CD14-positive monocyte (primary cell): ENCODE measurements around the gene MGAT5. TPM values are rescaled to one million over a fixed set of nuclear protein-coding genes. Genes with fewer than 3 reads are reported as not detected.

ENCODE experiments used
- DNase-seq, 3 donors: peaks; one replicate each; pipeline ENCODE4 v3.0.0-alpha.2; 2011 to 2022
- H2AFZ ChIP-seq: 2 replicates; pipeline ENCODE4 v1.6.0; 2012; ENCODE audit warnings: mild to moderate bottlenecking, low read depth, low read length, inconsistent platforms; ENCODE audit not compliant: insufficient read depth, poor library complexity, severe bottlenecking
- H3K27ac ChIP-seq, 2 donors: 1 replicate in 1 of 2; 2 replicates in 1 of 2; pipeline ENCODE4 v1.5.1; 2012 to 2013; ENCODE audit warnings: low read length in 2 of 2, control low read depth in 1 of 2, inconsistent platforms in 1 of 2, low read depth in 1 of 2, mild to moderate bottlenecking in 1 of 2
- H3K27me3 ChIP-seq, 2 donors: one replicate each; pipeline versions ENCODE4 v1.6.0 to v1.6.1; 2011 to 2013; ENCODE audit warnings: low read length in 2 of 2; ENCODE audit not compliant: control insufficient read depth in 2 of 2, insufficient read depth in 2 of 2
- H3K36me3 ChIP-seq, 2 donors: replicated peaks in 1 of 2; 1 replicate in 1 of 2; 2 replicates in 1 of 2; pipeline versions ENCODE4 v1.5.1 to v1.6.1; 2012 to 2013; ENCODE audit warnings: low read length in 2 of 2, control low read depth in 1 of 2, inconsistent platforms in 1 of 2, mild to moderate bottlenecking in 1 of 2; ENCODE audit not compliant: insufficient read depth in 2 of 2, control insufficient read depth in 1 of 2
- H3K4me1 ChIP-seq, 2 donors: 1 replicate in 1 of 2; 2 replicates in 1 of 2; pipeline versions ENCODE4 v1.5.1 to v1.6.1; 2012 to 2013; ENCODE audit warnings: low read length in 2 of 2, control low read depth in 1 of 2, inconsistent platforms in 1 of 2, mild to moderate bottlenecking in 1 of 2, moderate library complexity in 1 of 2; ENCODE audit not compliant: insufficient read depth in 2 of 2, control insufficient read depth in 1 of 2
- H3K4me2 ChIP-seq: replicated peaks from 2 replicates; pipeline ENCODE3; 2012; ENCODE audit warnings: low read length, moderate library complexity, mild to moderate bottlenecking; ENCODE audit not compliant: poor library complexity, severe bottlenecking; ENCODE audit errors: extremely low read depth
- H3K4me3 ChIP-seq, 3 experiments: fragments of 200-600 bp in 1 of 3; sonication (generic) in 1 of 3; replicated peaks in 1 of 3; 1 replicate in 2 of 3; 2 replicates in 1 of 3; pipeline ENCODE4 v1.5.1; 2011 to 2013; ENCODE audit warnings: low read length in 3 of 3, mild to moderate bottlenecking in 3 of 3, control low read depth in 2 of 3, low read depth in 2 of 3, inconsistent platforms in 1 of 3, moderate library complexity in 1 of 3
- H3K79me2 ChIP-seq: 2 replicates; pipeline ENCODE4 v1.6.0; 2012; ENCODE audit warnings: mild to moderate bottlenecking, control low read depth, inconsistent platforms, low read length, moderate library complexity; ENCODE audit not compliant: insufficient read depth
- H3K9ac ChIP-seq: 2 replicates; pipeline ENCODE4 v1.6.0; 2017; ENCODE audit warnings: low read length, mild to moderate bottlenecking; ENCODE audit not compliant: insufficient read depth, poor library complexity, severe bottlenecking
- H3K9me3 ChIP-seq, 2 donors: replicated peaks in 1 of 2; 1 replicate in 1 of 2; 2 replicates in 1 of 2; pipeline versions ENCODE4 v1.5.1 to v1.6.1; 2012 to 2013; ENCODE audit warnings: low read length in 2 of 2, control low read depth in 1 of 2; ENCODE audit not compliant: control insufficient read depth in 1 of 2, insufficient read depth in 1 of 2
- H4K20me1 ChIP-seq: 2 replicates; pipeline ENCODE4 v1.6.0; 2012; ENCODE audit warnings: mild to moderate bottlenecking, low read length, control low read depth, moderate library complexity; ENCODE audit not compliant: insufficient read depth
- H3K27ac Mint-ChIP-seq, 7 donors: one replicate each; pipeline ENCODE4 v1.8.0; 2020; ENCODE audit warnings: mild to moderate bottlenecking in 7 of 7, mixed read lengths in 7 of 7, moderate library complexity in 6 of 7, inconsistent platforms in 2 of 7
- H3K27me3 Mint-ChIP-seq, 3 donors: one replicate each; pipeline ENCODE4 v1.8.0; 2021 to 2022; ENCODE audit warnings: low read depth in 3 of 3, mild to moderate bottlenecking in 3 of 3, mixed read lengths in 3 of 3, moderate library complexity in 3 of 3, inconsistent platforms in 1 of 3
- H3K36me3 Mint-ChIP-seq, 2 donors: one replicate each; pipeline ENCODE4 v1.8.0; 2020; ENCODE audit warnings: mixed read lengths in 2 of 2, inconsistent platforms in 1 of 2, mild to moderate bottlenecking in 1 of 2
- H3K4me1 Mint-ChIP-seq: one replicate; pipeline ENCODE4 v1.8.0; 2020; ENCODE audit warnings: mild to moderate bottlenecking, mixed read lengths
- H3K4me3 Mint-ChIP-seq, 2 donors: one replicate each; pipeline ENCODE4 v1.8.0; 2020; ENCODE audit warnings: mild to moderate bottlenecking in 2 of 2, mixed read lengths in 2 of 2, moderate library complexity in 1 of 2
- H3K9me3 Mint-ChIP-seq, 7 donors: one replicate each; pipeline ENCODE4 v1.8.0; 2020 to 2022; ENCODE audit warnings: mixed read lengths in 7 of 7, mild to moderate bottlenecking in 6 of 7, moderate library complexity in 6 of 7, inconsistent platforms in 2 of 7
- CTCF ChIP-seq: fragments of 200-600 bp; IDR thresholded peaks from one replicate; pipeline ENCODE4 v1.8.0; 2022; ENCODE audit warnings: antibody characterized with exemption, mild to moderate bottlenecking
- WGBS: methylation state at CpG from one replicate; pipeline ENCODE4 v1.1.5; 2013; ENCODE audit warnings: missing lambda C conversion rate; ENCODE audit not compliant: insufficient coverage; 5-methylcytosine and 5-hydroxymethylcytosine counted together
- intact Hi-C, 2 donors: fragments of 100-400 bp; cut with micrococcal nuclease; formaldehyde crosslinking; loops; one replicate each; pipeline versions ENCODE4 v1.15.0 to v1.15.1; 2023
- polyA plus RNA-seq, 3 donors: library from polyadenylated mRNA; depleted of rRNA in 1 of 3; unstranded in 2 of 3; stranded (reverse) in 1 of 3; fragments of 300-500 nt in 2 of 3; fragments of >200 nt in 1 of 3; fragmentation: Illumina TruSeq in 2 of 3; gene quantifications; 1 replicate in 2 of 3; 2 replicates in 1 of 3; pipeline ENCODE4 v1.2.3, GENCODE V29; 2012 to 2021

The MGAT5 gene
- polyA plus RNA-seq, 3 donors, result 1.9 to 6.6 (median 2.4) TPM

GRCh38 chr2:134232868-134233727 is 20.8 kb upstream of the MGAT5 start:
- TF ChIP-seq CTCF, result no peak
- Mint-ChIP-seq H3K27me3 (no peaks in the 10 kb centered on the region), H3K4me1 (peaks cover 40% of the 10 kb centered on the region), H3K4me3 (no peak overlapping the region), H3K36me3 (no peaks in the 10 kb centered on the region), H3K27ac (peak overlapping the region in 5 of 7 donors; percentile 12 to 68 (median 20)), H3K9me3 (peaks cover 3 to 8% (median 5%) of the 10 kb centered on the region in 7 donors)
- H3K4me1 ChIP-seq, result peaks cover 18 to 24% of the 10 kb centered on the region in 2 donors
- no CpG with 5 or more reads among the region's 2 CpGs for WGBS
- no peak for DNase-seq
- peaks cover 37% of the 10 kb centered on the region for H3K79me2 ChIP-seq
- H3K36me3 ChIP-seq, result no peaks in the 10 kb centered on the region
- H3K9ac ChIP-seq, result no peak overlapping the region
- H4K20me1 ChIP-seq, result peaks cover 19% of the 10 kb centered on the region
- peak overlapping the region in 1 of 2 donors; percentile 6 for H3K27ac ChIP-seq
- no peak overlapping the region for H3K4me2 ChIP-seq
- no peak overlapping the region for H3K4me3 ChIP-seq
- no peaks in the 10 kb centered on the region for H3K27me3 ChIP-seq
- intact Hi-C loops, result no loop called here
- H3K9me3 ChIP-seq, result peaks cover 4 to 5% of the 10 kb centered on the region in 2 donors
- no peak overlapping the region for H2AFZ ChIP-seq

GRCh38 chr2:134233728-134234136 is 20.1 kb upstream of the MGAT5 start:
- no peak for TF ChIP-seq CTCF
- intact Hi-C loops, result no loop called here
- H3K9me3 Mint-ChIP-seq, result peaks cover 0 to 3% (median 0%) of the 10 kb centered on the region in 7 donors
- H3K4me3 ChIP-seq, result no peak overlapping the region
- WGBS, result 0% methylated on average over 1 of the region's 2 CpGs
- H3K27ac Mint-ChIP-seq, result peak overlapping the region in 4 of 7 donors; percentile 12 to 39 (median 18)
- H3K9ac ChIP-seq, result no peak overlapping the region
- no peak for DNase-seq
- no peak overlapping the region for H3K4me3 Mint-ChIP-seq
- no peaks in the 10 kb centered on the region for H3K27me3 ChIP-seq
- H3K9me3 ChIP-seq, result no peaks in the 10 kb centered on the region
- no peak overlapping the region for H3K4me2 ChIP-seq
- H3K27ac ChIP-seq, result peak overlapping the region in 1 of 2 donors; percentile 6
- H2AFZ ChIP-seq, result no peak overlapping the region
- no peaks in the 10 kb centered on the region for H3K36me3 Mint-ChIP-seq
- peaks cover 40% of the 10 kb centered on the region for H3K4me1 Mint-ChIP-seq
- H4K20me1 ChIP-seq, result peaks cover 19% of the 10 kb centered on the region
- no peaks in the 10 kb centered on the region for H3K36me3 ChIP-seq
- peaks cover 18 to 24% of the 10 kb centered on the region in 2 donors for H3K4me1 ChIP-seq
- no peaks in the 10 kb centered on the region for H3K27me3 Mint-ChIP-seq
- H3K79me2 ChIP-seq, result peaks cover 30% of the 10 kb centered on the region
